ENCODE results near the gene MRPL11. TPM values are rescaled to one million over a fixed set of nuclear protein-coding genes. Genes with fewer than 3 reads are reported as not detected.

MRPL11 gene
- total and polyA plus RNA-seq, 2 donors (not counting 3 experiments of a cell fraction or from before 2014, with no cell fraction given), result 54.9 to 69.1 TPM

DNA sequence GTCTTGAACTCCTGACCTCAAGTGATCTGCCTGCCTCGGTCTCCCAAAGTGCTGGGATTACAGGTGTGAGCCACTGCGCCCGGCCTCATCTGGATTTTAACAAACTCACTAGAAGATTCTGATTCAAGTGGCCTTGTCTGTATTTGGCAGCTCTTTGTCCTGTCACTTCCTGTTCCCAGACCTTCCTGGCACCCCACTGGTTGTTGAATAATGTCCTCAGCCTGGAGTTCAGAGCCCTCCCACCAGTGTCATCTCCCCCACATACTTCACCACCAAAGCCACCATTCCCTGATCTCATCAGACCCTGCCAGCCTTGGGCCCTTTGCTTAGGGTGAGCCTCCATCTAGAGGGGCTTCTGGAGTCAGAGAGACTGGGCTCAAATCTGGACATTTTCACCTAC lies 31.4 kb upstream of the MRPL11 start:
- no peaks in the 10 kb centered on the region for H3K79me2 ChIP-seq (ENCODE audit: control insufficient read depth, insufficient read depth, low read length)
- H3K9me3 ChIP-seq (replicated peaks; ENCODE audit: control insufficient read depth, insufficient read depth, low read length), result no peaks in the 10 kb centered on the region
- ChIA-PET POLR2A (interaction anchor here (1.7 kb wide), 1 partner anchor 10 kb away, joined by 7 read pairs; the partner anchor contains the start of gene DPP3), CTCF (interaction anchor here (1.2 to 1.7 kb wide), 4 partner anchors 9 to 84 kb away, joined by 3 to 4 read pairs (median 3); partner anchors contain the start of gene DPP3)
- H3K9me1 ChIP-seq (replicated peaks; ENCODE audit: control insufficient read depth, extremely low read depth, insufficient read depth, low read length), result no peaks in the 10 kb centered on the region
- no peak overlapping the region for H3K27ac ChIP-seq (ENCODE audit: insufficient read depth, low read depth, low read length)
- intact Hi-C loops (cut with micrococcal nuclease), result no loop called here
- no peaks in the 10 kb centered on the region for H4K20me1 ChIP-seq (replicated peaks; ENCODE audit: control insufficient read depth, extremely low read depth, insufficient read depth, low read length)
- H2AFZ ChIP-seq (ENCODE audit: low read depth, low read length), result no peak overlapping the region
- H3K4me3 ChIP-seq (replicated peaks in 1 of 3; ENCODE audit: insufficient read depth in 1 of 3, low read depth in 1 of 3, low read length in 3 of 3), result no peak overlapping the region
- dilution Hi-C loops (cut with MboI; ENCODE audit: extremely low pct_ligation_motif_present, low sequenced_read_pairs), result no loop called here
- H3K9ac ChIP-seq (replicated peaks; ENCODE audit: extremely low read depth, insufficient read depth, low read length), result no peak overlapping the region
- H3K4me2 ChIP-seq (ENCODE audit: insufficient read depth, low read length), result no peak overlapping the region
- BruUV-seq (replicated peaks), result no TSS peak
- H3K4me1 ChIP-seq (ENCODE audit: control insufficient read depth, extremely low read depth, insufficient read depth, low read length), result peaks cover 10% of the 10 kb centered on the region
- FAIRE-seq (no peak), DNase-seq (ENCODE audit: low read depth, low spot score) (no peak)
- peaks cover 0 to 2% of the 10 kb centered on the region in 2 experiments for H3K27me3 ChIP-seq (ENCODE audit: control insufficient read depth in 2 of 2, insufficient read depth in 2 of 2, low read length in 2 of 2)
- H3K36me3 ChIP-seq (ENCODE audit: control insufficient read depth in 2 of 2, extremely low read depth in 1 of 2, insufficient read depth in 2 of 2, low read length in 2 of 2), result no peaks in the 10 kb centered on the region
- TF ChIP-seq POLR2A (IDR thresholded peaks at IDR 0.05; ENCODE audit: low read depth, low read length) (no peak), POLR2AphosphoS5 (IDR thresholded peaks at IDR 0.05; ENCODE audit: insufficient read depth, low read depth, low read length) (no peak), FOS (IDR thresholded peaks at IDR 0.05; ENCODE audit: borderline replicate concordance, insufficient read depth, low read length) (no peak), MAX (IDR thresholded peaks at IDR 0.05; ENCODE audit: insufficient read depth, insufficient read length) (no peak), MYC (IDR thresholded peaks at IDR 0.05; ENCODE audit: low read depth, low read length) (no peak), JUN (IDR thresholded peaks at IDR 0.05; ENCODE audit: borderline replicate concordance, insufficient read depth, insufficient read length, low read depth) (no peak), EZH2 (IDR thresholded peaks at IDR 0.05; ENCODE audit: borderline replicate concordance, low read depth, low read length, severe bottlenecking) (no peak), GATA2 (IDR thresholded peaks at IDR 0.05; ENCODE audit: insufficient read depth, insufficient read length, low read depth, low read length) (no peak)
- TF ChIP-seq, protein P1, sequence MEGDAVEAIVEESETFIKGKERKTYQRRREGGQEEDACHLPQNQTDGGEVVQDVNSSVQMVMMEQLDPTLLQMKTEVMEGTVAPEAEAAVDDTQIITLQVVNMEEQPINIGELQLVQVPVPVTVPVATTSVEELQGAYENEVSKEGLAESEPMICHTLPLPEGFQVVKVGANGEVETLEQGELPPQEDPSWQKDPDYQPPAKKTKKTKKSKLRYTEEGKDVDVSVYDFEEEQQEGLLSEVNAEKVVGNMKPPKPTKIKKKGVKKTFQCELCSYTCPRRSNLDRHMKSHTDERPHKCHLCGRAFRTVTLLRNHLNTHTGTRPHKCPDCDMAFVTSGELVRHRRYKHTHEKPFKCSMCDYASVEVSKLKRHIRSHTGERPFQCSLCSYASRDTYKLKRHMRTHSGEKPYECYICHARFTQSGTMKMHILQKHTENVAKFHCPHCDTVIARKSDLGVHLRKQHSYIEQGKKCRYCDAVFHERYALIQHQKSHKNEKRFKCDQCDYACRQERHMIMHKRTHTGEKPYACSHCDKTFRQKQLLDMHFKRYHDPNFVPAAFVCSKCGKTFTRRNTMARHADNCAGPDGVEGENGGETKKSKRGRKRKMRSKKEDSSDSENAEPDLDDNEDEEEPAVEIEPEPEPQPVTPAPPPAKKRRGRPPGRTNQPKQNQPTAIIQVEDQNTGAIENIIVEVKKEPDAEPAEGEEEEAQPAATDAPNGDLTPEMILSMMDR (IDR thresholded peaks at IDR 0.05; ENCODE audit: extremely low read depth in 1 of 2, insufficient read depth in 1 of 2, low read depth in 1 of 2, low read length in 2 of 2), result no peak
